Urinary bladder (tissue), 4 donors: Measurements from ENCODE around the gene CAPN15. TPM values are rescaled to one million over a fixed set of nuclear protein-coding genes. Genes with fewer than 3 reads are reported as not detected.

Experiments used
- DNase-seq: peaks from one replicate; pipeline ENCODE4 v3.0.0-alpha.2; 2015; ENCODE audit errors: extremely low spot score
- H3K27ac ChIP-seq: one replicate; pipeline ENCODE4 v1.5.1; 2013; ENCODE audit warnings: low read depth, mild to moderate bottlenecking, moderate library complexity
- H3K36me3 ChIP-seq: one replicate; pipeline ENCODE4 v1.6.1; 2013; ENCODE audit warnings: mild to moderate bottlenecking, moderate library complexity; ENCODE audit not compliant: insufficient read depth
- H3K4me1 ChIP-seq: one replicate; pipeline ENCODE4 v1.6.1; 2013; ENCODE audit warnings: mild to moderate bottlenecking, moderate library complexity; ENCODE audit not compliant: insufficient read depth
- H3K4me3 ChIP-seq: one replicate; pipeline ENCODE4 v1.5.1; 2013; ENCODE audit warnings: low read depth, low read length
- WGBS: extraction: QIAGEN DNeasy Blood & Tissue Kit; methylation state at CpG from one replicate; pipeline ENCODE4 v1.1.7; 2013; 5-methylcytosine and 5-hydroxymethylcytosine counted together
- polyA plus RNA-seq: library from polyadenylated mRNA; stranded (reverse); fragments of 200-250 nt; gene quantifications from one replicate; pipeline ENCODE4 v1.2.3, GENCODE V29; 2013
- total RNA-seq: library from RNA; depleted of rRNA; stranded (reverse); fragments of >200 nt; gene quantifications from one replicate; pipeline ENCODE4 v1.2.3, GENCODE V29; 2014
- donor health status: healthy with polysubstance abuse.
- donor health status: healthy.

CAPN15 gene
- total and polyA plus RNA-seq, 2 donors: 12.7 to 30.3 TPM

- DNase-seq: no peak
- no peak overlapping the region for H3K4me3 ChIP-seq
- 95% methylated on average over 46 of the region's 46 CpGs for WGBS
These were observed 46.7 kb downstream of the CAPN15 start for GRCh38 chr16:574021-574760.

GRCh38 chr16:575354-576196 lies 48.1 kb downstream of the CAPN15 start:
- no peak overlapping the region for H3K27ac ChIP-seq
- no peaks in the 10 kb centered on the region for H3K4me1 ChIP-seq
- H3K4me3 ChIP-seq: no peak overlapping the region
- WGBS: 92% methylated on average over 36 of the region's 36 CpGs
- no peaks in the 10 kb centered on the region for H3K36me3 ChIP-seq
- DNase-seq: no peak

More at GRCh38 chr16:574021-574760, 46.7 kb downstream of the CAPN15 start:
- Histone ChIP-seq H3K4me1 (no peaks in the 10 kb centered on the region), H3K27ac (no peak overlapping the region), H3K36me3 (no peaks in the 10 kb centered on the region)

DNA sequence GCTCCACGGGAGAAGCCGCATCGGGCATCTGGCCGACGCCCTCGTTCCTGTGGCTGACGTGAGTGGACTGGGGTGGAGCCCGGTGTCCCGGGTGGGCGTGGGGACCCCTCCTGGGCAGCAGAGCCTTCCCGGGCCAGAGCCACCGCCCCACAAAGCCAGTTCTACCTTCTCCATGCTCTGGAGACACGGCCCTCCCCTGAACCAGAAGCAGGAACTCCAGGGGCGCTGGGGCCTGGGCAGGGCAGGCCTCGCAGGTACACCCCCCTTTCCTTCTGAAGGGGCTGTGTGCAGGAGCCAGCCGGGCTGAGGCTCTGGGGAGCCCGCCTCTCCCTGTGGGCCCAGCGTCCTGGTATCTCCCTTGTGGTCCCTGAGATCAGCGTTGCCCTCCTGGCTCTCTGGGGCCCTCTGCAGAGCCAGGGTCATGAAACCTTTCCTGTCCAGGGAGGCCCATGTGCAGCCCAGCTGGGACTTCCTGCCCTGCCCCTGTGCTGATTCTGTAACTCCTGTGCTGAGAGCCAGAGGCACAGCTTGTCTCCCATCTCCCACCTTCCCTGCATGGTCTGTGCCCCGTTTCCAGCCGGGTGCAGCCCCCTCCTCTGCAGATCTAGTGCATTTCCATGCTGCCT lies 48.8 kb downstream of the CAPN15 start:
- Histone ChIP-seq H3K4me1 (no peaks in the 10 kb centered on the region), H3K27ac (no peak overlapping the region), H3K36me3 (no peaks in the 10 kb centered on the region), H3K4me3 (no peak overlapping the region)
- WGBS: 78% methylated on average over 21 of the region's 21 CpGs
- no peak for DNase-seq

DNA sequence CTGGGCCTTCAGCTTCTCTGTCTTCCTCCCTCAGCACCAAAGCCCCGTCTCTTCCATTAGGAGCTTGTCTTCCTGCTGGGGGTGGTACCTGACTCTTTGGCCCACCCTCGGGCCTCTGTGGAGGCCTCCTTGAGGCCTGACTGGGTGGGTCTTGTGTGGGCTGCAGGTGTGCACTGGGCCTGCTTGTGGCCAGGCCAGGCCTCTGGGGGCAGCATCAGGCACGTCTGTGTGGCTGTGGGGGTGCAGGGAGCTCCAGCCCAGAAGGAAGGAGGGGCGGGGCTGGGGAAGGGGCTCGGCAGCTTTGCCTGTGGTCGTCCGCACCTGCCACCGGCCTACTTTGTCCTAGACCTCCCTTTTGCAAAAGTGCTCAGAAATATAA lies 49.3 kb downstream of the CAPN15 start:
- H3K4me3 ChIP-seq: no peak overlapping the region
- DNase-seq: no peak
- no peaks in the 10 kb centered on the region for H3K36me3 ChIP-seq
- 57% methylated on average over 8 of the region's 8 CpGs for WGBS
- H3K4me1 ChIP-seq: no peaks in the 10 kb centered on the region
- no peak overlapping the region for H3K27ac ChIP-seq

DNA sequence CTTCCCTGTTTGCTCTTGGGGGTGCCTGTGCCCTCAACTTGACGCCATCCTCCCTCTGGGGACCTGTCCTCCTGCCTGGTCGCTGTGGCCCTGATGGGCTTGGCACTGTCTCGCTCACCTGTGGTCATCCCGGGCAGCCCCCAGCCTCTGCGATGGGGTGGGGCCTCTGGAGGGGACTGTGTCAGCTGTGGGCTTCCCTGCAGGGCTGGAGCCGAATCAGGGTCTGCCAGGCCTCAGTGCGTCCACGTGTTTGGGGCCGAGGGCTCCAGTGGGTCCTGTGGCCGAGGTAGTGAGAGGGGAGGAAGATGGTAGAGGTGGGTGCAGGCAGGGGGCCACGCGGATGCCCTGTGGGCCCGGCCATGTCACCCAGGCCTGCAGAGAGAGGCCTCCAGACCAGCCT lies 50.3 kb downstream of the CAPN15 start:
- Histone ChIP-seq H3K4me1 (no peaks in the 10 kb centered on the region), H3K27ac (no peak overlapping the region), H3K4me3 (no peak overlapping the region), H3K36me3 (no peaks in the 10 kb centered on the region)
- no peak for DNase-seq
- WGBS: 91% methylated on average over 13 of the region's 13 CpGs

DNA sequence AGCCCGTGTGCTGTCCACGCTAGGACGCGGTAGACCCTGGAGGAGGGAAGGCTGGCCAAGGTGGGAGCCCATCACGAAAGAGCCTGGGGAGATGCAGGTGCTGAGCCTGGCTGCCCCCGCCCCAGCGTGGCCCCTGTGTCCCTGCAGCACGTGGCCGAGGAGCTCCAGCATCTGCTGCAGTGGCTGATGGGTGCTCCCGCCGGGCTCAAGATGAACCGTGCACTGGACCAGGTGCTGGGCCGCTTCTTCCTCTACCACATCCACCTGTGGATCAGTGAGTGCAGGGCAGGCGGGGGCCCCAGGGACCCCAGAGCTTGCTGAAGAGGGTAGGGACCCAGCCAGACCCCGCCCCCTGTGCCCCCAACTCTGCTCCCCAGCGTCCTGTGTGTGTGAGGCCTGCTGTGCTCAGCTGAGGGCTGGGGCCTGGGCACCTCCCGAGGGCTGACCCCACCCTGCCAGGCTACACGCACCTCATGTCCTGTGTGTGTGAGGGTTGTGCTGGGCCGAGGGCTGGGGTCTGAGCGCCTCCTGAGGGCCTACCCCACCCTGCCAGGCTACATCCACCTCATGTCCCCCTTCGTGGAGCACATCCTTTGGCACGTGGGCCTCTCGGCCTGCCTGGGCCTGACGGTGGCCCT lies 50.8 kb downstream of the CAPN15 start:
- DNase-seq: no peak
- no peak overlapping the region for H3K27ac ChIP-seq
- no peak overlapping the region for H3K4me3 ChIP-seq
- no peaks in the 10 kb centered on the region for H3K36me3 ChIP-seq
- WGBS: 84% methylated on average over 24 of the region's 24 CpGs
- no peaks in the 10 kb centered on the region for H3K4me1 ChIP-seq

GRCh38 chr16:578870-579405 lies 51.4 kb downstream of the CAPN15 start:
- Histone ChIP-seq H3K27ac (no peak overlapping the region), H3K4me3 (no peak overlapping the region), H3K36me3 (no peaks in the 10 kb centered on the region), H3K4me1 (no peaks in the 10 kb centered on the region)
- DNase-seq: no peak
- 24% methylated on average over 34 of the region's 34 CpGs for WGBS

- H3K4me1 ChIP-seq: no peaks in the 10 kb centered on the region
- H3K36me3 ChIP-seq: no peaks in the 10 kb centered on the region
- DNase-seq: no peak
- no peak overlapping the region for H3K4me3 ChIP-seq
- no peak overlapping the region for H3K27ac ChIP-seq
- whole genome bisulfite sequencing: 93% methylated on average over 27 of the region's 27 CpGs
These were observed 52.8 kb downstream of the CAPN15 start for GRCh38 chr16:580141-580945.

DNA sequence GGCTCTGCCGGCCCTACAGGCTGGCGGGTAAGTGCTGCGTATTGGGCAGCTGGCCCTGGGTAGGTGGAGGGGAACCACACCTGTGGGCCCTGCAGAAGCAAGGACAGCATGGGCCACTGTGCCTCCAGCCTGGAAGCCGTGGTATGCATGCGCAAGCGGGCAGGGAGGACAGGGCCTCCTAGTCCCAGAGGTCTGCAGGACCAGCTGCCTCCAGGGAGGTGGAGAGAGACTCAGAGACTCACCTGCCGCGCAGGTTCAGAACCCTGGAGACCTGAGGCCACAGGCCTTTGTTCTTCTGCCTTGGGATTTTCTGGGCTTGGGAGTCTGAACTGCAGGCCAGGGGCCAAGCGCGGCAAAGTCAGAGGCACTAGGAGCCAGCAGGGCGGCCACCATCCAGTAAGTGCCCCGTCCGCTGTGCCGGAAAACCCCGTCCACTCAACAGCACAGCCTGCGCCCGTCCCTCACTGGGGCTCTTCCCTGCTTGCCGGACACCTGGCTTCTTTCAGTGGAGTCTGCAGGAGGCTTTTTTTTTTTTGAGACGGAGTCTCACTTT lies 53.5 kb downstream of the CAPN15 start:
- no peak overlapping the region for H3K27ac ChIP-seq
- no peak for DNase-seq
- H3K4me3 ChIP-seq: no peak overlapping the region
- no peaks in the 10 kb centered on the region for H3K4me1 ChIP-seq
- WGBS: 97% methylated on average over 19 of the region's 19 CpGs
- no peaks in the 10 kb centered on the region for H3K36me3 ChIP-seq

- DNase-seq: no peak
- Histone ChIP-seq H3K4me3 (no peak overlapping the region), H3K27ac (no peak overlapping the region), H3K36me3 (no peaks in the 10 kb centered on the region), H3K4me1 (no peaks in the 10 kb centered on the region)
- WGBS: 91% methylated on average over 18 of the region's 18 CpGs
These were observed 54.7 kb downstream of the CAPN15 start for GRCh38 chr16:582218-582613.

- no peaks in the 10 kb centered on the region for H3K4me1 ChIP-seq
- no peak overlapping the region for H3K27ac ChIP-seq
- no peak for DNase-seq
- 88% methylated on average over 21 of the region's 21 CpGs for WGBS
- H3K4me3 ChIP-seq: no peak overlapping the region
- H3K36me3 ChIP-seq: no peaks in the 10 kb centered on the region
These were observed 55.3 kb downstream of the CAPN15 start for GRCh38 chr16:582614-583331.

DNA sequence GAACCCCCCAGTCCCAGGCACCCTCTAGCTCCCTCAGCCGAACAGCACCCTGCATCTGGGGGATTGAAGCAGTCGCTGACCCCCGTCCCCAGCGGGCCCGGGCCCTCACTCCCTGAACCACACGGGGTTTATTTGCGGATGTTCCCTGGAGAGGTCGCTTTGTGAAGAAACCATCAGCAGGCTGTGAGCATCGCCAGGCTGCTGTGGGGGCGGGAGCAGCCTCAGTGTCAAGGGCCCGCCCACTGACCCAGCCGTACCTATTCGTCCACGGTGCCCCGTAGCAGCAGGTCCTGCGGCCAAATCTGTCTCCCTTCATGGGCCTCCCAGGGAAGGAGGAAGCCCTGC lies 55.9 kb downstream of the CAPN15 start:
- Histone ChIP-seq H3K27ac (no peak overlapping the region), H3K36me3 (no peaks in the 10 kb centered on the region), H3K4me3 (no peak overlapping the region), H3K4me1 (no peaks in the 10 kb centered on the region)
- no peak for DNase-seq
- WGBS: 56% methylated on average over 16 of the region's 16 CpGs
